Stimulated activated CD4-positive, alpha-beta T cell treated with anti-CD3 and anti-CD28 coated beads, TNF-alpha, amount 100 ng/mL, for 24 hours (primary cell): ENCODE results near the gene CCDC134.
"Not testable (repeated sequence)": the region's sequence is repeated elsewhere in the genome, so short reads cannot be mapped to it uniquely, and the experiment has no call there.

Experiments used
- DNase-seq, 3 experiments: peaks; one replicate each; pipeline ENCODE4 v3.0.0-alpha.2; 2020; ENCODE audit warnings: low read depth in 3 of 3

CCDC134 gene

GRCh38 chr22:41842996-41843970 is 42.8 kb downstream of the CCDC134 start:
- DNase-seq = no peak

DNA sequence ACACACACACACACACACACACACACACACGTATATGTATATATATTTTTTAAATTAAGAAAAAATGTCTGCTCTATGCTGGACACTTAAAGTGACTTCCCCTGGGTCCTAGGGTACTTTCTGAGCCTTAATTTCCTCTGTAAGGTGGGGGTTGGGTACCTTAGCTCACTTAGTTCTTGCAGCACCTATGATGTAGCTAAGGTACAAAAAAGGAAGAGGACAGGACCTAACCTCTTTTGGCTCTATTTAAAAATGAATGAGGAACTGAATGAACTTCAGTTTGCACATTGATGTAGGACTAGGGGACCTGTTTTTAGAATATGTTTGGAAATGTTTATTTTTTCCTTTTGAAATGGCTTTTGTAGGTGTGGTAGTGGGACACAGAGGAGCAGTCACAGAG is 43.6 kb downstream of the CCDC134 start:
- no peak for DNase-seq

GRCh38 chr22:41844513-41844912 is 44.0 kb downstream of the CCDC134 start:
- no peak for DNase-seq

DNA sequence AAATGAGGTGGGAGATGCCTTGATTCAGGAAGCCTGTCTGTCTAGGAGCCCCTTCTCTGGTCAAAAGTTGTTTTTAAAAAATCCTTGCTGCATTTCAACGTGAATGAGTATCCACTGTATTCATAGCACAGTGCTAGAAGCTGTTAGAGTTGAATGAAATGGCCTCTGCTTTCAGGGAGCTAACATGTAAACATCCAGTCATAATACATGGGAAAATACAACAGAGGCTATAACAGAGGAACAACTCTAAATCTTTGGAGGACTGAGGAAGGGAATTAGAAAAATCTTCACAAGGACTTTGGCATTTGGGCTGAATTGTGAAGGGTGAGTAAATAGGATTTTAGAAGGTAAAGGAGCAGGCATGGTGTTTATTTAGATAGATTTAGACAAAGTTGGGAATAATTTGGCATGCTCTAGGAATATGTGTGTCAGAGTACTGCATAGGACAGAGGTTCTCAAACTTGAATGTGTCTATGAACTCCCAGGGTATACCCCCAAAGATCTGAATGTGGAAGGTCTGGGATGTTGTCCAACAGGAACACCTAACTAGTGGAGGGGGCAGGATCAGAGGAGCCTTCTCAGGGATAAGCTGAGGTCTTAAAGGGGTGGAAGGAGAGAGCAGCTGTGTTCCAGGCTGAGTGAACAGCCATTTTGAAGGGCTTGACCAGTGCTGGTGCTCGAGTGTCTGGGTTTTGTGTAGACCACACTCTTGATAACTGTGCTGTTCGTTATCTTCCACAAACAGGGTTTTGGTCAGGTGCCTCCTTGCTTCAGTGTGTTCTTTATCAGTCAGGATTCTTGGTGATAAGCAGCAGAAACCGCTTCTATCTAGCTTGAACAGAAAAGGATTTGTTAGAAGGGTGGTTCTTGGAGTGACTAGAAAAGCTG is 45.1 kb downstream of the CCDC134 start:
- no peak for DNase-seq

DNA sequence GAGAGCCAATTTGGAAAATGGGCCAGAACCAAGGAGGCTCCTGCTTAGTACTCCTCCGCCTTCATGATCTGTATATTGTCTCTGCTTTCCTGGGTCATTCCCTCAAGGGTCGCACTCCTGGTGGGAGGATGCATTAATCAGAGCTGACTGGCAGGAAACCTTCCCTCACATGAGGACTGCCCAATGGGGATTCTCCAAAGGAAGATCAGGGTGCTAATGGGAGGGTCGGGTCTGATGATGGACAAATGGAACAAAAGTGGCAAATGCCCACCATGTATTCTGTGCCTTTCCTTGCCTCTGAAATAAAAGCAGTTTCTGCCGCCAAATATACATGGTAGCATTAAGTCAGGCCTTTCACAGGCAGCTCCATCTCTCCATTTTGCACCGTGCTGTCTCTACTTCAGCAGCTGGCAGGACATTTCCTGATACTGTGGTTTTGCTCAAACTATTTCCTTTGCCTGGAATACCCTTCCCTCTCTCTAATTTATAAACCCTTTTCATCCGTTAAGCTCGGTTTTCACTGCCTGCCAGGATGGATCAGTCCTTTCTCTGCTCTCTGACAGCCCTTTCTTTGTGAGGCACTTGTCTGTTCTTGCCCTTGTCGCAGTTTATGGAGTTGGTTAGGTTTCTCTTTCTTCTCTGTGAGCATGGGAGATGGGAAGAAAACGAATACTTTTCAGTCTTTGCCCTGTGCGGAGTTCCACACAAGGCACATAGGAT is 45.9 kb downstream of the CCDC134 start:
- no peak for DNase-seq

- no peak for DNase-seq
Measured at GRCh38 chr22:41847300-41847699, 46.8 kb downstream of the CCDC134 start.

GRCh38 chr22:41848468-41848867 is 48.0 kb downstream of the CCDC134 start:
- no peak for DNase-seq

DNA sequence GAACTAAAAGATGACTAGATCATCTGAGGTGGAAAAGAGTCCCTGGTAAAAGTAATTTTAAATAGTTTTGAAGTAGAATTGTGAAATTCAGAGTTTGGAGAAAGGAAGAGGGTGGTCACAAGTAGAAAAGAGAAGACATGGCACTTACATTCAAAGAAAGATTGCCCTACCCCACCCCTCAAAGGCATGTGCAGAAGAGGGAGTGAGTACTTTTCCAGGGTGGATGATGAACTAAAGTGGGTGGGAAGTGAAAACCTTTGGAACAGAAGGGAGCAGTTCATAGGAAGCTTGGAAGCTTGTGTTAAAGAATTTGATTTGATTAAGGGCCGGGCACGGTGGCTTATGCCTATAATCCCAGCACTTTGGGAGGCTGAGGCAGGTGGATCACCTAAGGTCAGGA is 56.0 kb downstream of the CCDC134 start:
- DNase-seq = no peak

DNA sequence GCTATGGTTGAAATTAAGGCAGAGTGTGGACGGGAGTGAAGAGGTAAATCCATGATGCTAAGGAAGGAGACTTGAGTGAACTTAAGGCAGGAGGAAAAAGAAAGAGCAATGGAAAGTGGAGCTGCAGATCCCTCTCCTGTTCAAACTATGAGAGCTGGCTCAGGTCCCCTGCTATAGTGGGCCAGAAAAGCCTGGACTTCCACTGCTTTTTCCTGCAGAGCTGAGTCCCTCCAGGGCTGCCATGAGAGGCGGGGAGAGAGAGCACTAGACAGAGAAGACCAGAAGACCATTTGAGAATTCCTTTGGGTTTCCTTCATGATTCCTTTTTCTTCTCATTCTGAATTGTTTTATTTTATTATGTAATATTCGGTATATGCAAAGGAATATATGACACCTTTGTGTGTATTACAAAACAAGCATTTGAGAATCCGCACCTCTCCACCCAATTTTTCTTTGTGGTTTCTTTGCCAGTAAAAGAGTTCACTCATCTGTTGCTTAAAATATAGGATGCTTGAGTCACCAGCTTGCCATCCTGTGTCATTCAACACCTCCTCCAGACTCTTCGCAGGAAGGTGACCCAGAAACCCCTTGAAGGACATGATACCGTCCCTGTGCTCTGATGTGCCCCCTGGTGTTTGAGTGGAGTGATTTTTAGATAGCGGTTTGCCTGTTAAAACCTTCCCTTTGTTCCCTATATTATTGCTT is 56.8 kb downstream of the CCDC134 start:
- peak; percentile 73 to 80 (median 78) for DNase-seq

DNA sequence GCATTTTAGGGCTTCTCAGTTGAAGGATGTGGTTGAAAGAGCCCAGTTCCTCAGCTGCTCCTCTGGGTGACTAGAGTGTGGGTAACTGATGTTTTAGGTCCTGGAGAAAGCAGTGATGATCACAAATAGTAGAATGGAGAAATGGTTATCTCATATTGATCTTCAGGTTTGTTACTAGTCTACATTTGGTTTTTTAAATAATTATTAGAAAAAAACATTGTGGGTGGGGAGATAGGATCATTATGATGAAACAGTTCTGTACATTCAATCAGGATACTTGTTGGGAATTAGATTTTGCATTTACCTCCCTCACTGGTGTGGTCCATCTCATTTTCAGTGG is 57.4 kb downstream of the CCDC134 start:
- no peak for DNase-seq

GRCh38 chr22:41862160-41862529 is 61.7 kb downstream of the CCDC134 start:
- peak in 2 of 3 experiments; percentile 38 to 40 for DNase-seq

- DNase-seq = peak in 2 of 3 experiments; percentile 56 to 61
Measured at GRCh38 chr22:41862530-41863266, 62.2 kb downstream of the CCDC134 start.

- DNase-seq = no peak
Measured at GRCh38 chr22:41863472-41863871, 63.0 kb downstream of the CCDC134 start.

DNA sequence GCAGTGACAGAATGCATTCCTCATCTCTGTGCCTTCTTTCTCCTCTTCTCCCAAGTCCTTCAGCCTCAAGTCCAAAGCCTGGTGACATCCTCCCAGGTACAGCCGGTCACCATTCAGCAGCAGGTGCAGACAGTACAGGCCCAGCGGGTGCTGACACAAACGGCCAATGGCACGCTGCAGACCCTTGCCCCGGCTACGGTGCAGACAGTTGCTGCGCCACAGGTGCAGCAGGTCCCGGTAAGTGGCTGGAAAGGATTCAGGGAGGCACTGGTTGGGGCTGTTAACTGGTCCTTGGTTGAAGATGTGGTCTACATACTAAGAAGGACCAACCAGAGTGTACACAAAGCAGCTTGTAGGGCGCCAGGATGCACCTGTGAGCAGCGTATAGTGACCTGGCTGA is 68.1 kb downstream of the CCDC134 start:
- no peak for DNase-seq

- DNase-seq = not testable (repeated sequence)
Measured at GRCh38 chr22:41870081-41870480, 69.6 kb downstream of the CCDC134 start.

DNA sequence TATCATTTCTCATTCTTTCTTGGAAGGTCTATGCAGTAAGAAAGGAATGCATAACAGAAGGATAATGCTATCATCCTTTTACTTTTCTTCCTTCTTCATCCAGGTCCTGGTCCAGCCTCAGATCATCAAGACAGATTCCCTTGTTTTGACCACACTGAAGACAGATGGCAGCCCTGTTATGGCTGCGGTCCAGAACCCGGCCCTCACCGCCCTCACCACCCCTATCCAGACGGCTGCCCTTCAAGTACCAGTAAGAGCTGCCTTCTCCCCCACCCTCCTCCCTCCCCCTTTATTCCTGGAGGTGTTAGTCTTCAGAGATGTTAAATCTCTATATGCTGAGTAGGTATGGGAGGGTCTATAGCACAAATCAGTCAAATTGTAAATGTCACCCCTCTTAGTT is 70.3 kb downstream of the CCDC134 start:
- no peak for DNase-seq

GRCh38 chr22:41873391-41873790 is 72.9 kb downstream of the CCDC134 start:
- DNase-seq = peak in 1 of 3 experiments; percentile 21

GRCh38 chr22:41874090-41874489 is 73.6 kb downstream of the CCDC134 start:
- no peak for DNase-seq

GRCh38 chr22:41875531-41876270 is 75.2 kb downstream of the CCDC134 start:
- DNase-seq = no peak
